ENCODE data around the gene UPF1. TPM values are rescaled to one million over a fixed set of nuclear protein-coding genes. Genes with fewer than 3 reads are reported as not detected.
"Not testable (repeated sequence)": the region's sequence is repeated elsewhere in the genome, so short reads cannot be mapped to it uniquely, and the experiment has no call there.

Gene UPF1
- total and polyA plus RNA-seq, 4 donors, result 48.3 to 89.2 (median 64.5) TPM

- H3K36me3 ChIP-seq (ENCODE audit: control insufficient read depth in 4 of 4, insufficient read depth in 4 of 4, low read length in 4 of 4), result peaks cover 3 to 56% (median 20%) of the 10 kb centered on the region in 4 donors
- ATAC-seq (ENCODE audit: insufficient read depth, low FRiP score) (no peak), DNase-seq (peak in 1 of 3 donors; percentile 12)
- peaks cover 0 to 3% (median 0%) of the 10 kb centered on the region in 4 donors for H3K9me3 ChIP-seq (ENCODE audit: control insufficient read depth in 4 of 4, insufficient read depth in 3 of 4, low read length in 3 of 4)
- 93% methylated on average over 17 of the region's 17 CpGs for WGBS, 2 donors
- no peak for TF ChIP-seq CTCF (IDR thresholded peaks at IDR 0.05; ENCODE audit: control extremely low read depth, extremely low read depth)
- no peak overlapping the region for H3K27ac ChIP-seq (ENCODE audit: low read depth in 1 of 2, low read length in 1 of 2)
- no peaks in the 10 kb centered on the region for H3K4me1 ChIP-seq (ENCODE audit: control insufficient read depth in 5 of 5, insufficient read depth in 5 of 5, low read length in 5 of 5)
- H3K4me3 ChIP-seq, result no peak overlapping the region
- no peak overlapping the region for H3K9ac ChIP-seq (ENCODE audit: insufficient read depth in 1 of 2, low read length in 2 of 2)
- H3K27me3 ChIP-seq (ENCODE audit: control insufficient read depth in 3 of 3, insufficient read depth in 3 of 3, low read length in 2 of 3), result no peaks in the 10 kb centered on the region
Observed at GRCh38 chr19:18900700-18901481, 69.1 kb downstream of the UPF1 start.

- Histone ChIP-seq H3K27me3 (ENCODE audit: control insufficient read depth in 3 of 3, insufficient read depth in 3 of 3, low read length in 2 of 3) (no peaks in the 10 kb centered on the region), H3K9me3 (ENCODE audit: control insufficient read depth in 4 of 4, insufficient read depth in 3 of 4, low read length in 3 of 4) (peaks cover 0 to 3% (median 0%) of the 10 kb centered on the region in 4 donors), H3K27ac (ENCODE audit: low read depth in 1 of 2, low read length in 1 of 2) (no peak overlapping the region), H3K4me3 (no peak overlapping the region), H3K36me3 (ENCODE audit: control insufficient read depth in 4 of 4, insufficient read depth in 4 of 4, low read length in 4 of 4) (peaks cover 3 to 62% (median 20%) of the 10 kb centered on the region in 4 donors), H3K4me1 (ENCODE audit: control insufficient read depth in 5 of 5, insufficient read depth in 5 of 5, low read length in 5 of 5) (no peaks in the 10 kb centered on the region), H3K9ac (ENCODE audit: insufficient read depth in 1 of 2, low read length in 2 of 2) (no peak overlapping the region)
- ATAC-seq (ENCODE audit: insufficient read depth, low FRiP score), result no peak
- WGBS, 2 donors, result 87 to 89% methylated on average over 7 of the region's 7 CpGs
- no peak for TF ChIP-seq CTCF (IDR thresholded peaks at IDR 0.05; ENCODE audit: control extremely low read depth, extremely low read depth)
- no peak for DNase-seq
Observed at GRCh38 chr19:18901491-18901890, 69.7 kb downstream of the UPF1 start.

GRCh38 chr19:18902519-18902918 is 70.8 kb downstream of the UPF1 start:
- not testable (repeated sequence) for H3K9ac ChIP-seq (ENCODE audit: insufficient read depth in 1 of 2, low read length in 2 of 2); H3K27ac ChIP-seq (ENCODE audit: low read depth in 1 of 2, low read length in 1 of 2); H3K4me3 ChIP-seq; DNase-seq; H3K27me3 ChIP-seq (ENCODE audit: control insufficient read depth in 3 of 3, insufficient read depth in 3 of 3, low read length in 2 of 3); H3K4me1 ChIP-seq (ENCODE audit: control insufficient read depth in 5 of 5, insufficient read depth in 5 of 5, low read length in 5 of 5); H3K9me3 ChIP-seq (ENCODE audit: control insufficient read depth in 4 of 4, insufficient read depth in 3 of 4, low read length in 3 of 4); ATAC-seq (ENCODE audit: insufficient read depth, low FRiP score)
- 91 to 97% methylated on average over 5 of the region's 5 CpGs for WGBS, 2 donors
- peaks cover 3 to 72% (median 21%) of the 10 kb centered on the region in 4 donors for H3K36me3 ChIP-seq (ENCODE audit: control insufficient read depth in 4 of 4, insufficient read depth in 4 of 4, low read length in 4 of 4)

GRCh38 chr19:18903156-18904037 is 71.6 kb downstream of the UPF1 start:
- DNase-seq, result peak in 1 of 3 donors; percentile 10

More at GRCh38 chr19:18903156-18904037, 71.6 kb downstream of the UPF1 start:
- no peak overlapping the region for H3K9ac ChIP-seq (ENCODE audit: insufficient read depth in 1 of 2, low read length in 2 of 2)
- no peak overlapping the region for H3K4me3 ChIP-seq
- no peak for ATAC-seq (ENCODE audit: insufficient read depth, low FRiP score)
- H3K36me3 ChIP-seq (ENCODE audit: control insufficient read depth in 4 of 4, insufficient read depth in 4 of 4, low read length in 4 of 4), result peaks cover 3 to 77% (median 24%) of the 10 kb centered on the region in 4 donors
- H3K9me3 ChIP-seq (ENCODE audit: control insufficient read depth in 4 of 4, insufficient read depth in 3 of 4, low read length in 3 of 4), result peaks cover 0 to 3% (median 0%) of the 10 kb centered on the region in 4 donors
- WGBS, 2 donors, result 93% methylated on average over 29 of the region's 29 CpGs
- no peak overlapping the region for H3K27ac ChIP-seq (ENCODE audit: low read depth in 1 of 2, low read length in 1 of 2)
- TF ChIP-seq CTCF (IDR thresholded peaks at IDR 0.05; ENCODE audit: control extremely low read depth, extremely low read depth), result no peak
- no peaks in the 10 kb centered on the region for H3K27me3 ChIP-seq (ENCODE audit: control insufficient read depth in 3 of 3, insufficient read depth in 3 of 3, low read length in 2 of 3)
- H3K4me1 ChIP-seq (ENCODE audit: control insufficient read depth in 5 of 5, insufficient read depth in 5 of 5, low read length in 5 of 5), result no peaks in the 10 kb centered on the region
